H1 (cell line): ENCODE data around the gene ATP1A3. TPM values are rescaled to one million over a fixed set of nuclear protein-coding genes. Genes with fewer than 3 reads are reported as not detected.
A peak's percentile ranks its signal among the peaks of the same experiment; 100 is the strongest.

ENCODE experiments used
- NANOG ChIP-seq: IDR thresholded peaks from 2 replicates; pipeline ENCODE4 v1.6.1; 2011; ENCODE audit warnings: low read length, low read depth, mild to moderate bottlenecking, inconsistent platforms; ENCODE audit not compliant: insufficient read depth, poor library complexity, severe bottlenecking
- SIN3A ChIP-seq, 2 experiments: IDR thresholded peaks in 1 of 2; conservative IDR thresholded peaks in 1 of 2; 2 replicates each; pipeline ENCODE4 v1.6.1; 2011 to 2012; ENCODE audit warnings: low read length in 2 of 2, improper control_type of control experiment in 1 of 2, low read depth in 1 of 2, mild to moderate bottlenecking in 1 of 2
- TBP ChIP-seq: IDR thresholded peaks from 2 replicates; pipeline ENCODE4 v1.6.1; 2011; ENCODE audit warnings: low read depth, low read length, improper control_type of control experiment
- polyA plus RNA-seq, 7 experiments: library from polyadenylated mRNA; depleted of rRNA in 3 of 7; stranded (reverse) in 5 of 7; unstranded in 2 of 7; fragments of >200 nt in 5 of 7; fragments of 200-250 nt in 2 of 7; gene quantifications; 1 replicate in 5 of 7; 2 replicates in 1 of 7; 4 replicates in 1 of 7; pipeline versions ENCODE4 v1.2.1 to v1.2.3, GENCODE V29; 2011 to 2013; ENCODE audit warnings: missing spikeins in 2 of 7, mixed read lengths in 2 of 7
- total RNA-seq: library from RNA; stranded (reverse); fragmentation: NEBNext Ultra II Directional; extraction: Animal tissue kit (Norgen Biotek cat#: 25700); gene quantifications from 2 replicates; pipeline ENCODE4 v1.2.1, GENCODE V29; 2021
- TF ChIP-seq, protein P1 (sequence below): fragments of 300-600 bp; sonication (generic); IDR thresholded peaks from 2 replicates; pipeline ENCODE4 v1.7.1; 2012; ENCODE audit warnings: low read length, moderate library complexity, mild to moderate bottlenecking, inconsistent platforms; ENCODE audit not compliant: insufficient replicate concordance

The ATP1A3 gene
- total and polyA plus RNA-seq, 2 of the 8 experiments (the other 6 are each of a cell fraction or from before 2014, with no cell fraction given): 11.1 to 41.2 TPM

DNA sequence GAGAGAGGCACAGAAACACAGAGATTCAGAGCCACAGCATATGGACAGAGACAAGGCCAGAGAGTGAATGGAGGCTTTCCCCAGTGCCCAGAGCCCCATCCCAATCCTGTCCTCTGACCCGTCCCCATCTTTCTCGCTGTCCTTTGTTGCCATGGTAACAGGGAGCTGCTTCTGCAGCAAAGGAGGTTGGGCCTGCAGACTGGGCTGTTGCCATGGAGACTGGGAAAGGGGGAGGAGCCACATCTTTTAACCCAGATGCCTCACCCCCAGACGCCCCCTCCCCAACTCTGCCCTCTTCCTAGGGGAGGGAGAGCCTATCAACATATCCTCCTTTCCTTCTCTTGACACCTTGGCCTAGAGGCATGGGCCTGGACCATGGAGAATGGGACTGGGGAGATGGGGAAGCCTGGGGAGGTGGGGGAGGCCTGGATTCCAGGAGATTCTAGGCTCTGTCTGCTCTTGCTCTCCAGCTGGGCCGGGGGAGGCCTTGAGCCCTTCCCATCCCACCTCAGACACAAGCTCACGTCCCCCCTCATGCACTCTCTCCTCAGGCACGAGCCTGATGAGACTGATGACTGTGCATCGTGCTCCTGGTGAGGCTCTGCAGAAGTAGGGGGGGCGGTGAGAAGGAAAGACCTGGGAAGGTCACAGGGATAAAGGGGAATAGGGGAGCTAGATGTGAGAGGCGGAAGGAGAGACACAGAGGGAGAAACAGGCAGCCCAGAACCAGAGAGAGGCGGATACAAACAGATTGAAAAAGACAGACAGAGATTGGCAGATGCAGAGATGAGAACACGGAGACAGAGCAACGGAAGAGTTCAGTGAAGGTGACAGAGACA is 2.1 kb upstream of the ATP1A3 start (continued):
- TF ChIP-seq, protein P1, sequence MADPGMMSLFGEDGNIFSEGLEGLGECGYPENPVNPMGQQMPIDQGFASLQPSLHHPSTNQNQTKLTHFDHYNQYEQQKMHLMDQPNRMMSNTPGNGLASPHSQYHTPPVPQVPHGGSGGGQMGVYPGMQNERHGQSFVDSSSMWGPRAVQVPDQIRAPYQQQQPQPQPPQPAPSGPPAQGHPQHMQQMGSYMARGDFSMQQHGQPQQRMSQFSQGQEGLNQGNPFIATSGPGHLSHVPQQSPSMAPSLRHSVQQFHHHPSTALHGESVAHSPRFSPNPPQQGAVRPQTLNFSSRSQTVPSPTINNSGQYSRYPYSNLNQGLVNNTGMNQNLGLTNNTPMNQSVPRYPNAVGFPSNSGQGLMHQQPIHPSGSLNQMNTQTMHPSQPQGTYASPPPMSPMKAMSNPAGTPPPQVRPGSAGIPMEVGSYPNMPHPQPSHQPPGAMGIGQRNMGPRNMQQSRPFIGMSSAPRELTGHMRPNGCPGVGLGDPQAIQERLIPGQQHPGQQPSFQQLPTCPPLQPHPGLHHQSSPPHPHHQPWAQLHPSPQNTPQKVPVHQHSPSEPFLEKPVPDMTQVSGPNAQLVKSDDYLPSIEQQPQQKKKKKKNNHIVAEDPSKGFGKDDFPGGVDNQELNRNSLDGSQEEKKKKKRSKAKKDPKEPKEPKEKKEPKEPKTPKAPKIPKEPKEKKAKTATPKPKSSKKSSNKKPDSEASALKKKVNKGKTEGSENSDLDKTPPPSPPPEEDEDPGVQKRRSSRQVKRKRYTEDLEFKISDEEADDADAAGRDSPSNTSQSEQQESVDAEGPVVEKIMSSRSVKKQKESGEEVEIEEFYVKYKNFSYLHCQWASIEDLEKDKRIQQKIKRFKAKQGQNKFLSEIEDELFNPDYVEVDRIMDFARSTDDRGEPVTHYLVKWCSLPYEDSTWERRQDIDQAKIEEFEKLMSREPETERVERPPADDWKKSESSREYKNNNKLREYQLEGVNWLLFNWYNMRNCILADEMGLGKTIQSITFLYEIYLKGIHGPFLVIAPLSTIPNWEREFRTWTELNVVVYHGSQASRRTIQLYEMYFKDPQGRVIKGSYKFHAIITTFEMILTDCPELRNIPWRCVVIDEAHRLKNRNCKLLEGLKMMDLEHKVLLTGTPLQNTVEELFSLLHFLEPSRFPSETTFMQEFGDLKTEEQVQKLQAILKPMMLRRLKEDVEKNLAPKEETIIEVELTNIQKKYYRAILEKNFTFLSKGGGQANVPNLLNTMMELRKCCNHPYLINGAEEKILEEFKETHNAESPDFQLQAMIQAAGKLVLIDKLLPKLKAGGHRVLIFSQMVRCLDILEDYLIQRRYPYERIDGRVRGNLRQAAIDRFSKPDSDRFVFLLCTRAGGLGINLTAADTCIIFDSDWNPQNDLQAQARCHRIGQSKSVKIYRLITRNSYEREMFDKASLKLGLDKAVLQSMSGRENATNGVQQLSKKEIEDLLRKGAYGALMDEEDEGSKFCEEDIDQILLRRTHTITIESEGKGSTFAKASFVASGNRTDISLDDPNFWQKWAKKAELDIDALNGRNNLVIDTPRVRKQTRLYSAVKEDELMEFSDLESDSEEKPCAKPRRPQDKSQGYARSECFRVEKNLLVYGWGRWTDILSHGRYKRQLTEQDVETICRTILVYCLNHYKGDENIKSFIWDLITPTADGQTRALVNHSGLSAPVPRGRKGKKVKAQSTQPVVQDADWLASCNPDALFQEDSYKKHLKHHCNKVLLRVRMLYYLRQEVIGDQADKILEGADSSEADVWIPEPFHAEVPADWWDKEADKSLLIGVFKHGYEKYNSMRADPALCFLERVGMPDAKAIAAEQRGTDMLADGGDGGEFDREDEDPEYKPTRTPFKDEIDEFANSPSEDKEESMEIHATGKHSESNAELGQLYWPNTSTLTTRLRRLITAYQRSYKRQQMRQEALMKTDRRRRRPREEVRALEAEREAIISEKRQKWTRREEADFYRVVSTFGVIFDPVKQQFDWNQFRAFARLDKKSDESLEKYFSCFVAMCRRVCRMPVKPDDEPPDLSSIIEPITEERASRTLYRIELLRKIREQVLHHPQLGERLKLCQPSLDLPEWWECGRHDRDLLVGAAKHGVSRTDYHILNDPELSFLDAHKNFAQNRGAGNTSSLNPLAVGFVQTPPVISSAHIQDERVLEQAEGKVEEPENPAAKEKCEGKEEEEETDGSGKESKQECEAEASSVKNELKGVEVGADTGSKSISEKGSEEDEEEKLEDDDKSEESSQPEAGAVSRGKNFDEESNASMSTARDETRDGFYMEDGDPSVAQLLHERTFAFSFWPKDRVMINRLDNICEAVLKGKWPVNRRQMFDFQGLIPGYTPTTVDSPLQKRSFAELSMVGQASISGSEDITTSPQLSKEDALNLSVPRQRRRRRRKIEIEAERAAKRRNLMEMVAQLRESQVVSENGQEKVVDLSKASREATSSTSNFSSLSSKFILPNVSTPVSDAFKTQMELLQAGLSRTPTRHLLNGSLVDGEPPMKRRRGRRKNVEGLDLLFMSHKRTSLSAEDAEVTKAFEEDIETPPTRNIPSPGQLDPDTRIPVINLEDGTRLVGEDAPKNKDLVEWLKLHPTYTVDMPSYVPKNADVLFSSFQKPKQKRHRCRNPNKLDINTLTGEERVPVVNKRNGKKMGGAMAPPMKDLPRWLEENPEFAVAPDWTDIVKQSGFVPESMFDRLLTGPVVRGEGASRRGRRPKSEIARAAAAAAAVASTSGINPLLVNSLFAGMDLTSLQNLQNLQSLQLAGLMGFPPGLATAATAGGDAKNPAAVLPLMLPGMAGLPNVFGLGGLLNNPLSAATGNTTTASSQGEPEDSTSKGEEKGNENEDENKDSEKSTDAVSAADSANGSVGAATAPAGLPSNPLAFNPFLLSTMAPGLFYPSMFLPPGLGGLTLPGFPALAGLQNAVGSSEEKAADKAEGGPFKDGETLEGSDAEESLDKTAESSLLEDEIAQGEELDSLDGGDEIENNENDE: no peak
- TF ChIP-seq SIN3A (conservative IDR thresholded peaks at IDR 0.05 in 1 of 2, IDR thresholded peaks at IDR 0.05 in 1 of 2; ENCODE audit: low read depth in 1 of 2, low read length in 2 of 2) (peak in 1 of 2 experiments; percentile 74; a peak in 1 of 4 replicates), TBP (no peak), NANOG (no peak)
